ENCODE results near the gene KCNH5.

GRCh38 chr14:62682208-62682607 lies 363.1 kb downstream of the KCNH5 start:
- no peak for TF ChIP-seq CTCF (conservative IDR thresholded peaks at IDR 0.05)
- no peak for TF ChIP-seq ZFX (IDR thresholded peaks at IDR 0.05)

Data from C4-2B (cell line).